HCT116 (cell line): Measurements from ENCODE around the gene GSG1L. TPM values are rescaled to one million over a fixed set of nuclear protein-coding genes. Genes with fewer than 3 reads are reported as not detected.
A peak's percentile ranks its signal among the peaks of the same experiment; 100 is the strongest.

Experiments
- ATAC-seq: fragments of 200-7000 bp; cut with Tn5 transposase; 2 replicates; pipeline ENCODE4 v1.9.1; 2020; ENCODE audit warnings: mild to moderate bottlenecking, moderate library complexity
- BruUV-seq: library from RNA; stranded (reverse); fragments of 400-500 nt; replicated peaks from 2 replicates; lab custom pipeline; 2021; lab: Mats Ljungman, UMichigan
- CTCF ChIA-PET: fragments of 300-600 bp; sonication (Branson Sonifier 250); formaldehyde crosslinking; loops from one replicate; lab custom pipeline; 2021; ENCODE audit warnings: antibody characterized with exemption; lab: Charles Lee
- POLR2A ChIA-PET: fragments of 300-600, 350-600 bp; sonication (Branson Sonifier 250); formaldehyde crosslinking; loops from one replicate; lab custom pipeline; 2021; ENCODE audit warnings: antibody characterized with exemption; lab: Charles Lee
- RAD21 ChIA-PET, 2 experiments: fragments of 300-600 bp; sonication (Branson Sonifier 250); formaldehyde crosslinking; loops; one replicate each; lab custom pipeline; 2023; ENCODE audit warnings: low total read pairs in 2 of 2; ENCODE audit not compliant: uncharacterized antibody in 2 of 2, unreplicated experiment in 2 of 2, low non-redundant PET in 1 of 2; lab: Charles Lee
- DNase-seq: peaks from one replicate; pipeline ENCODE4 v3.0.0-alpha.2; 2010; ENCODE audit warnings: low read depth, low spot score
- H2AFZ ChIP-seq: fragments of 200-600 bp; shearing (Covaris generic), sonication (generic); 2 replicates; pipeline ENCODE4 v1.6.1; 2017; ENCODE audit warnings: low read depth, mixed run types, mixed read lengths, antibody characterized with exemption, low read length; ENCODE audit not compliant: poor library complexity, severe bottlenecking
- H3K27ac ChIP-seq: 2 replicates; pipeline ENCODE4 v1.5.1; 2012; ENCODE audit warnings: low read depth, low read length
- H3K27me3 ChIP-seq: fragments of 200-600 bp; sonication (generic); 2 replicates; pipeline ENCODE4 v1.6.1; 2016; ENCODE audit warnings: mixed run types, low read length, mixed read lengths; ENCODE audit not compliant: insufficient read depth
- H3K36me3 ChIP-seq, 2 experiments: fragments of 200-500 bp in 1 of 2; fragments of 200-600 bp in 1 of 2; sonication (Bioruptor generic) in 1 of 2; sonication (generic) in 1 of 2; 2 replicates each; pipeline versions ENCODE4 v1.5.1 to v1.6.1; 2014 to 2016; ENCODE audit warnings: low read length in 2 of 2, inconsistent platforms in 1 of 2, mixed read lengths in 1 of 2, mixed run types in 1 of 2; ENCODE audit not compliant: insufficient read depth in 2 of 2, control insufficient read depth in 1 of 2
- H3K4me1 ChIP-seq, 2 experiments: fragments of 200-600 bp in 1 of 2; sonication (generic) in 1 of 2; 2 replicates each; pipeline versions ENCODE4 v1.5.1 to v1.6.1; 2012 to 2017; ENCODE audit warnings: low read length in 2 of 2, inconsistent platforms in 1 of 2, mild to moderate bottlenecking in 1 of 2, mixed read lengths in 1 of 2, mixed run types in 1 of 2, moderate library complexity in 1 of 2; ENCODE audit not compliant: insufficient read depth in 2 of 2, control insufficient read depth in 1 of 2
- H3K4me2 ChIP-seq: fragments of 200-600 bp; sonication (generic); 2 replicates; pipeline ENCODE4 v1.6.1; 2017; ENCODE audit warnings: mixed run types, low read length, mixed read lengths
- H3K4me3 ChIP-seq, 2 experiments: fragments of 200-600 bp in 1 of 2; sonication (generic) in 1 of 2; replicated peaks in 1 of 2; 2 replicates each; pipeline ENCODE4 v1.5.1; 2011 to 2016; ENCODE audit warnings: low read length in 2 of 2, control low read depth in 1 of 2, low read depth in 1 of 2, mild to moderate bottlenecking in 1 of 2, mixed read lengths in 1 of 2, mixed run types in 1 of 2
- H3K79me2 ChIP-seq: fragments of 200-600 bp; sonication (generic); 2 replicates; pipeline ENCODE4 v1.6.1; 2017; ENCODE audit warnings: mild to moderate bottlenecking, mixed run types, low read length, moderate library complexity, mixed read lengths; ENCODE audit not compliant: insufficient read depth
- H3K9ac ChIP-seq: fragments of 200-600 bp; sonication (generic); 2 replicates; pipeline ENCODE4 v1.6.1; 2016; ENCODE audit warnings: low read length, mixed read lengths
- H3K9me2 ChIP-seq: fragments of 200-600 bp; sonication (generic), shearing (Covaris generic); 2 replicates; pipeline ENCODE4 v1.6.1; 2017; ENCODE audit warnings: mixed run types, mild to moderate bottlenecking, moderate library complexity; ENCODE audit not compliant: insufficient read depth
- H3K9me3 ChIP-seq, 2 experiments: fragments of 200-500 bp in 1 of 2; fragments of 200-600 bp in 1 of 2; sonication (Bioruptor generic) in 1 of 2; sonication (generic) in 1 of 2; 2 replicates each; pipeline ENCODE4 v1.6.1; 2014 to 2017; ENCODE audit warnings: low read length in 2 of 2, mixed read lengths in 2 of 2, inconsistent platforms in 1 of 2, low read depth in 1 of 2, mild to moderate bottlenecking in 1 of 2, mixed run types in 1 of 2, moderate library complexity in 1 of 2; ENCODE audit not compliant: control insufficient read depth in 1 of 2, insufficient read depth in 1 of 2
- H4K20me1 ChIP-seq: fragments of 200-600 bp; sonication (generic), shearing (Covaris generic); 2 replicates; pipeline ENCODE4 v1.6.1; 2017; ENCODE audit warnings: mixed run types, mild to moderate bottlenecking, moderate library complexity; ENCODE audit not compliant: insufficient read depth
- CEBPB ChIP-seq: IDR thresholded peaks from 2 replicates; pipeline ENCODE4 v1.6.1; 2012; ENCODE audit warnings: low read depth
- ELF1 ChIP-seq: IDR thresholded peaks from 2 replicates; pipeline ENCODE4 v1.6.1; 2012; ENCODE audit warnings: low read depth, borderline replicate concordance
- FOSL1 ChIP-seq: IDR thresholded peaks from 2 replicates; pipeline ENCODE4 v1.6.1; 2012; ENCODE audit warnings: low read depth
- POLR2AphosphoS5 ChIP-seq: IDR thresholded peaks from 2 replicates; pipeline ENCODE4 v1.6.1; 2011; ENCODE audit warnings: mild to moderate bottlenecking, low read depth, low read length, moderate library complexity
- SIN3A ChIP-seq: IDR thresholded peaks from 2 replicates; pipeline ENCODE4 v1.6.1; 2012; ENCODE audit warnings: low read depth
- SP1 ChIP-seq: IDR thresholded peaks from 2 replicates; pipeline ENCODE4 v1.6.1; 2012; ENCODE audit warnings: low read depth
- YY1 ChIP-seq: IDR thresholded peaks from 2 replicates; pipeline ENCODE4 v1.6.1; 2011; ENCODE audit warnings: low read length, low read depth, moderate library complexity, mild to moderate bottlenecking; ENCODE audit not compliant: insufficient replicate concordance; ENCODE audit errors: extremely low read depth
- ZFX ChIP-seq: fragments of 450-650 bp; IDR thresholded peaks from 2 replicates; pipeline ENCODE4 v1.6.1; 2017
- intact Hi-C: fragments of 100-400 bp; cut with micrococcal nuclease; formaldehyde crosslinking; loops from 2 replicates; pipeline ENCODE4 v1.10.0; 2022
- total RNA-seq: library from RNA; stranded (reverse); gene quantifications from one replicate; pipeline ENCODE4 v1.2.1, GENCODE V29; 2021; ENCODE audit not compliant: unreplicated experiment
- TF ChIP-seq, protein P1 (sequence below), 3 experiments: fragments of 200-600 bp in 1 of 3; sonication (generic) in 1 of 3; IDR thresholded peaks in 2 of 3; conservative IDR thresholded peaks in 1 of 3; 2 replicates each; pipeline ENCODE4 v1.5.1; 2012 to 2017; ENCODE audit warnings: low read depth in 2 of 3, low read length in 2 of 3, antibody characterized with exemption in 1 of 3, borderline replicate concordance in 1 of 3, control low read depth in 1 of 3, mild to moderate bottlenecking in 1 of 3, mixed read lengths in 1 of 3, mixed run types in 1 of 3, moderate library complexity in 1 of 3; ENCODE audit not compliant: insufficient read depth in 1 of 3
- TF ChIP-seq, protein P2 (sequence below): IDR thresholded peaks from 2 replicates; pipeline ENCODE4 v1.6.1; 2012

GSG1L gene
- total RNA-seq, 1 experiment from 2014 or later = not detected

DNA sequence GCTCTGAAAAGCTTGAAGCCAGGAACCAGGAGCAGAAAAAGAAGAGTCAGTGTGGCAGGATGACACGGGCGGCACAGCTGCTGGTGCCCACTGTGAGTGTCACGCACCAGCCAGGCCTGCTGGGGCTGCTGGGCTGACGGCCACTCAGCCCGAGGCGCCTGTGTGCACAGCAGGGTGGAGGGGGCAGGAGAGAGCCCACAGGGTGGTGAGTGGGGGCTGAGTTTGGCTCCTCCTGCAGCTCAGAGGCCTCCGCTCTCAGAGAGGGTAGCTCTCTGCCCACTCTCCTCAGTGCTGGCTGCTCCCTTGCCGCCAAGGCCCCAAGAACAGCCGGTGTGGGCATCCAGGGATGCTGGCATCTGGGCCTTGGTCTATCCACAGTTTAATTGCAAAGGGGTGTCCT, 59.6 kb downstream of the GSG1L start:
- CTCF ChIA-PET = no interaction called here
- Histone ChIP-seq H3K4me3 (no peak overlapping the region), H3K9ac (no peak overlapping the region), H3K36me3 (no peaks in the 10 kb centered on the region), H3K4me2 (no peak overlapping the region), H3K27ac (no peak overlapping the region), H3K79me2 (no peaks in the 10 kb centered on the region), H3K27me3 (0 out of 2 replicates have a peak, but pooled peaks cover 4% of the 10 kb centered on the region), H2AFZ (no peak overlapping the region), H3K9me3 (no peaks in the 10 kb centered on the region), H4K20me1 (no peaks in the 10 kb centered on the region), H3K9me2 (no peaks in the 10 kb centered on the region), H3K4me1 (no peaks in the 10 kb centered on the region)
- no TSS peak for BruUV-seq
- no peak for ATAC-seq
- intact Hi-C loops = no loop called here
- no peak for DNase-seq
- TF ChIP-seq SIN3A (no peak), CEBPB (no peak), FOSL1 (no peak)
- RAD21 ChIA-PET = no interaction called here
- POLR2A ChIA-PET = no interaction called here

DNA sequence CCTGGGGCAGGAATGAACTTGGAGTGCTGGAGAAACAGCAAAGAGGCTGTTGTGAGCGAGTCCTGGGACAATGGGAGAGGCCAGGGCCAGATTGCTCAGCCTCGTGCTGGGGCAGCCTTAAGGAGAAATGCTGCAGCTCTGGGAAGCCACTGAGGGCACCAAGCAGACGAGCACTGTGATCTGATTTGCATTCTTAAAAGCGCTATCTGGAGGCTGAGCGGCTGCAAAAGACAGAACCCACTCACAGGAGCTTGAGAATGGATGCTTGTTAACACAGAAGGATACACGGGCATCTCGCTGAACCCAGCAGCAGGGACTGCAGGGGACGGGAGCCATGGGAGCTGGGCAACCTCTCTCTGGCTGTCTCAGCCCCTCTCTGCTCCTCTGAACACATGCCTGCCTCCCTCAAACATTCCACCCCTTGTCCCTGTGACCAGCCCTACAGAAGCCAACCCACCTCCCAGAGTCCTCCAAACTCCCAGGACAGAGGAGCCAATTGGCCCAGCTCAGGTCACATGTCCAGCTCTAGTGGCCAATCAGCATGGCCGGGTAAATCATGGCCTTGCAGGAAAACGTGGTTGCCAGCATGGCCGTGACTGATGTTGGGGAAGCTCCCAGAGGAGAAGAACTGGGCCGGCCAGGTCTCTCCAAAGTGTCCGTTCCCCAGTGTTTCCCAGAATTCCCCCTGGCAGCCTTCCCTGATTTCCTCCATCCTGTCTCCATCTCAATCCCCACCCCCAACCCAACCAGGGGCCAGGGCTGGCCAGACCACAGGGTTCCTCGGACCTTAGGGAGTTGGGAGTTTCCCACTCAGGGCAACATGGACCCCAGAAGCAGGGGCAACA, 60.3 kb downstream of the GSG1L start:
- Histone ChIP-seq H3K4me3 (no peak overlapping the region), H3K9me3 (no peaks in the 10 kb centered on the region), H3K79me2 (no peaks in the 10 kb centered on the region), H3K4me2 (no peak overlapping the region), H3K27me3 (0 out of 2 replicates have a peak, but pooled peaks cover 4% of the 10 kb centered on the region), H3K4me1 (no peaks in the 10 kb centered on the region), H2AFZ (no peak overlapping the region), H3K9me2 (no peaks in the 10 kb centered on the region), H3K36me3 (no peaks in the 10 kb centered on the region), H4K20me1 (no peaks in the 10 kb centered on the region), H3K27ac (no peak overlapping the region), H3K9ac (no peak overlapping the region)
- ChIA-PET CTCF (no interaction called here), RAD21 (no interaction called here), POLR2A (no interaction called here)
- 0 out of 2 replicates have a peak, but pooled peaks have one; percentile 27 for ATAC-seq
- intact Hi-C loops = no loop called here
- no peak for DNase-seq
- no TSS peak for BruUV-seq
- TF ChIP-seq, protein P1, sequence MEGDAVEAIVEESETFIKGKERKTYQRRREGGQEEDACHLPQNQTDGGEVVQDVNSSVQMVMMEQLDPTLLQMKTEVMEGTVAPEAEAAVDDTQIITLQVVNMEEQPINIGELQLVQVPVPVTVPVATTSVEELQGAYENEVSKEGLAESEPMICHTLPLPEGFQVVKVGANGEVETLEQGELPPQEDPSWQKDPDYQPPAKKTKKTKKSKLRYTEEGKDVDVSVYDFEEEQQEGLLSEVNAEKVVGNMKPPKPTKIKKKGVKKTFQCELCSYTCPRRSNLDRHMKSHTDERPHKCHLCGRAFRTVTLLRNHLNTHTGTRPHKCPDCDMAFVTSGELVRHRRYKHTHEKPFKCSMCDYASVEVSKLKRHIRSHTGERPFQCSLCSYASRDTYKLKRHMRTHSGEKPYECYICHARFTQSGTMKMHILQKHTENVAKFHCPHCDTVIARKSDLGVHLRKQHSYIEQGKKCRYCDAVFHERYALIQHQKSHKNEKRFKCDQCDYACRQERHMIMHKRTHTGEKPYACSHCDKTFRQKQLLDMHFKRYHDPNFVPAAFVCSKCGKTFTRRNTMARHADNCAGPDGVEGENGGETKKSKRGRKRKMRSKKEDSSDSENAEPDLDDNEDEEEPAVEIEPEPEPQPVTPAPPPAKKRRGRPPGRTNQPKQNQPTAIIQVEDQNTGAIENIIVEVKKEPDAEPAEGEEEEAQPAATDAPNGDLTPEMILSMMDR (IDR thresholded peaks at IDR 0.05 in 2 of 3, conservative IDR thresholded peaks at IDR 0.05 in 1 of 3; ENCODE audit: borderline replicate concordance in 1 of 3, insufficient read depth in 1 of 3, low read depth in 2 of 3, low read length in 2 of 3) = no peak
- TF ChIP-seq FOSL1 (no peak), ZFX (no peak), ELF1 (no peak), POLR2AphosphoS5 (no peak), YY1 (no peak), SP1 (no peak)
- TF ChIP-seq, protein P2, sequence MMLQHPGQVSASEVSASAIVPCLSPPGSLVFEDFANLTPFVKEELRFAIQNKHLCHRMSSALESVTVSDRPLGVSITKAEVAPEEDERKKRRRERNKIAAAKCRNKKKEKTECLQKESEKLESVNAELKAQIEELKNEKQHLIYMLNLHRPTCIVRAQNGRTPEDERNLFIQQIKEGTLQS = no peak
